Daoy (cell line): ENCODE data around the gene TBC1D22A. TPM values are rescaled to one million over a fixed set of nuclear protein-coding genes. Genes with fewer than 3 reads are reported as not detected.

Source experiments
- DNase-seq: peaks from one replicate; pipeline ENCODE4 v3.0.0-alpha.2; 2015; ENCODE audit warnings: low read depth
- total RNA-seq: library from RNA; depleted of rRNA; stranded (reverse); fragments of >200 nt; shearing (Covaris generic); gene quantifications from 2 replicates; pipeline ENCODE4 v1.2.3, GENCODE V29; 2014

The TBC1D22A gene
- total RNA-seq, 1 experiment from 2014 or later, result 8.7 TPM

DNA sequence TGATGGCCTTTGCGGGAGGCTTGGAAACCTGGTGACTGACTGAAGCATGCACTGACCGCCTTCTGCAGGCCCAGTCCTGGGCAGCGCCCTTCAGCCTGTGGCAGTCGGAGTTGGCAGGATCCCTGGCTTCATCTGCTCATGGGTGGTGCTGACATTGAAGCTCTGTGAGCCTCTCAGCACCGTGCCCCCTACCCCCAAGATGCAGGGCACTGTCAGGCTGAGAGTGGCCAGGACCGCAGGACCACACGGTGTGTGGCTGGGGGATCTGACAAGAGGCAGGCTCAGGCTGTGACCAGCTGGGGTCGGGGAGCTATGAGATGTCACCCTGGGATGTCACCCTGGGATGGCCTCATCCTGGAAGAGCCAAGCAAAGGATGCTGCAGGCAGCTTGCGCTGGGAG lies 32.7 kb downstream of the TBC1D22A start:
- no peak for DNase-seq

DNA sequence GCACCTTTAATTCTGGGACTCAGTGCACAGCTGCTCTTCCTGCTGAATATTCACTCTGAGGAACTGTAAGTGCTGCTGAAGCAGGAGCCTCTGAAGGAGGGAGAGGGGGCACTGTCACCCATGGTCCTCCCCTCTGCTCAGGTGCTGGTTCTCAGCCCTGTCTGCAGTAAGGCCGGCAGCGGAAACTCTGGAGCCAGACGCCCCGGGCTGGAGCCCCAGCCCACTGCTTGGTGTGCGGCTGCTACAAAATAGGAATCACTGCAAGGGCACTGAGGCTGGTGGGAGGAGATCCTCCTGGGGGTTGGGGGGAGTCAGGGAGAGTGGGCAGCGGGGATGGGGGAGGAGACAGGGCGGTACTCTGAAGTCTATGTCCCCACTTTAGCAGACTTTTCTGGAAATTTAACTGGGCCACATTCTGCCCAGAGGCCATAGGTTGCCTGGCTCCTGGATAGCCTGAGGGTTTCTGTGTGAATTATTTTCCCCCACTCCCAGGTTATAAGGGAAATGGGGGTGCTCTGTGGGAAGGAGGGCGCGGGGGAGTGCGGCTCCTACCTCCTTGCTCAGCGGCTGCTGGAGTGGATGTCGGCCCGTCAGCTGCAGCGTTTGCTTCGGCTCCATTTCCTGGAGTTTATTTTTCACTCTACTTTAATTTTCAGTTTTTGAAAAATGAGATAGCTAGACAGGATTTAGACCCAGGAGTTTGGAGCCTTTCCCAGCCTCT lies 33.6 kb downstream of the TBC1D22A start:
- no peak for DNase-seq

DNA sequence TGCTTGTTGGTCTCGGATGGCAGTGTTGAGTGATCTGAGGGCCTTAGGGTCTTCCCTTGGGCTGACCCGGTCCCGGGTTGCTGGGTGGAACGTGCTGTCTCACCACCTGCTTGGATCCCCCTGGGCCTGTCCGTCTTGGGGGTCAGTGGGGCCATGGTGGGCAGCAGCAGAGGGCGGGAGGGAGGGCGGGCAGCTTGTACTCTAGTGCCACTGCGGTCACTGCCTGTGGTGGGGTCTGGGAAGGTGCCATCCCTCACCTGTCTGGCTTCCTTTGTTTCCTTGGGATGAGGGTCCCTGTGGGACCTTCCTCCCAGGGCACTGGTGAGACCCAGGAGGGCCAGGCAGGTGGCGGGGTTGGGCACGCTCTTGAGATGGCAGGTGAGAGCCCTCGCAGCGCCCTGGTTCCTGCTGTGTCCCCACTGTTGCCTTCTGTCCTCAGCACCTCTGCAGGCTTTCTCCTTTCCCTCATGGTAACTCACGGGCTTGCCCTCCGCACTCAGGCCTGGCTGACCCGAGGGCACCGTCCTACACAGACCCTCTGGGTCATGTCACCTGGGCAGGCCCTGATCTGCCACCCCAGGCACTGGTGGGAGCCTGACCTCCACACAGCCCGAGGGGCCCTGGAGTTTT lies 34.2 kb downstream of the TBC1D22A start:
- DNase-seq, result no peak

DNA sequence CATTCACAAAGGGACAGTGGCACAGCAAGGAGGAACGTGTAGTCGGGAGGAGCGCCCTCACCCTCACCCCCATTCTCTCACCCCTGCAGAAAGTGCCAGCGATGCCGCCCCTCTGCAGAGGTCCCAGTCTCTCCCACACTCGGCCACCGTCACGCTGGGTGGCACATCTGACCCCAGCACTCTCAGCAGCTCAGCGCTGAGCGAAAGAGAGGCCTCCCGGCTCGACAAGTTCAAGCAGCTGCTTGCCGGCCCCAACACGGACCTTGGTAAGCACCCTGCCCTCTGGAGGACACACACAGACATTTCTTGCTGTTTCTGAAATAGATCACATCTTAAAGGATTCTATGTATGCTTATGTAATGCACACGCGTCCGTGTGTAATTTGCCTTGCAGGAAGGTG lies 34.9 kb downstream of the TBC1D22A start:
- no peak for DNase-seq

DNA sequence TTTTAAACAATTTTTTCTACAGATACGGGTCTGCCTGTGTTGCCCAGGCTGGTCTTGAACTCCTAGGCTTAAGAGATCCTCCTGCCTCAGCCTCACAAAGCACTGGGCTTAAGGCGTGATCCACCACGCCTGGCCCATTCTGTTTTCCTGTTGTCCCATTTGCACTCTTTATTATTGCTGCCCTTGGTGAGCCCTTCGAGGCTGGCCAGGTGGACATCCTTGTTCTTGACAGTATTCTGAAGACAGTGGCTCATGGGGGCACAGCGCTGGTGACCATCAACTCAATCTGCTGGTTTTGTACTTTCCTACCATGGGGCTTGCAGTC lies 35.6 kb downstream of the TBC1D22A start:
- no peak for DNase-seq

DNA sequence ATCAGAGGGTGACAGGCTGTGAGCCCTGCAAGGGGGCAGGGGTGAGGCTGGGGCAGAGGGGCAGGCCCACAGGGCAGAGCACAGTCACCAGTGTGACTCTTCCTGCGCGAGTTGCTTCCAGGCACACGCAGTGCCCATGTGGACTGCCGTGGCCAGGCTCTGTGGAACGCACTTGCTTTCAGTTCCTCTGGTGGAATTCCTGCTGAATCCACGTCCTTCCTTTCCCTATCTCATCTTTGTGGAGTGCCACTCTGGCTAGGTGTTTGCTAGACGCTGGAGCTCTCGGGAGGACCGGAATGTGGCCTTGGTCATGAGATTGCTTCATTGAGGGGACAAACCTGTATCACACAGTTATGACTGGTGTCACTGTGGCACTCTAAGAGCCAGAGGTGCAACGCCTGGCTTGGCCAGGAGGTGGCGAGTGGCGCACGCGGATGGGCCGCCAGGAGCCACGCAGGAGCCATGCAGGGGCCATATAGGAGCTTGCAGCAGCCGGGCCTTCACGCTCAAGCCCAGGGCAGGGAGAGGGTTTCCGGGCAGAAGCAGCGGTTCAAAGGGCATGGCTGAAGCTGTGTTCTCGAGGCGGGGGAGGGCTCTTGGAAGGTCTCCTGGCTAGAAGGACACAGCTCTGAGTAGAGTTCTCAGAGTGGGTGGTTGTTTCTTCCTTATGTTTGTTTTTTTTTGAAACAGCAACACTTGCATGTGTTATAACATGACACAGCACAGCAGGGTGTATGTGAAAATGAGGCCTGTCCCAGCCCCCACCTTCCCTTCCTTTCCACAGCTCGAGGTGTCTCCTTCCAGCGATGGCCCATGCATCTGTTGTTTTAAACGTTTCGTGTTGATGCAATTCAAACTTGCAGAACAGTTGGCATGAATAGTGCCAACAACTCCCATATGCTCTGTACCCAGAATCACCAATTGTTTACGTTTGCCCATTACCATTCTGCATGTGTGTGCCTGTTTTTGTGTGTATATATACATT lies 36.2 kb downstream of the TBC1D22A start:
- DNase-seq, result peak; percentile 73

DNA sequence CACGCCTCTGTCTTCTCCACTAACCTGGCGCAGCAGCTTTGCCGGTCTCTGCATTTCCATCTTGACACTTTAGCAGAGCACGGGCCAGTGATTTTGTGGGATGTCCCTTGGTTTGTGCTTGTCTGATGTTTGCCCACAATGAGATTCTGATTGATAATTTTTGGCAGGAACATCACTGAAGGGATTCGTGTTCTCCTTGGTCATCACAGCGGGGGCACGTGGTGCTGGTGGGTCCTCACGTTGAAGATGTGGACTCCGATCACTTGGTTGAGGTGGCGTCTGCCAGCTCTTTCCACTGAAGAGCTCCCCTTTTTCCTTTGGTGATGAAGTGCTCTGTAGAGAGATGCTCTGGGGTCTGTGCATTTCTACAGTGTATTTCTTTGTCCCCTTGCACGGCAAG lies 37.2 kb downstream of the TBC1D22A start:
- no peak for DNase-seq

DNA sequence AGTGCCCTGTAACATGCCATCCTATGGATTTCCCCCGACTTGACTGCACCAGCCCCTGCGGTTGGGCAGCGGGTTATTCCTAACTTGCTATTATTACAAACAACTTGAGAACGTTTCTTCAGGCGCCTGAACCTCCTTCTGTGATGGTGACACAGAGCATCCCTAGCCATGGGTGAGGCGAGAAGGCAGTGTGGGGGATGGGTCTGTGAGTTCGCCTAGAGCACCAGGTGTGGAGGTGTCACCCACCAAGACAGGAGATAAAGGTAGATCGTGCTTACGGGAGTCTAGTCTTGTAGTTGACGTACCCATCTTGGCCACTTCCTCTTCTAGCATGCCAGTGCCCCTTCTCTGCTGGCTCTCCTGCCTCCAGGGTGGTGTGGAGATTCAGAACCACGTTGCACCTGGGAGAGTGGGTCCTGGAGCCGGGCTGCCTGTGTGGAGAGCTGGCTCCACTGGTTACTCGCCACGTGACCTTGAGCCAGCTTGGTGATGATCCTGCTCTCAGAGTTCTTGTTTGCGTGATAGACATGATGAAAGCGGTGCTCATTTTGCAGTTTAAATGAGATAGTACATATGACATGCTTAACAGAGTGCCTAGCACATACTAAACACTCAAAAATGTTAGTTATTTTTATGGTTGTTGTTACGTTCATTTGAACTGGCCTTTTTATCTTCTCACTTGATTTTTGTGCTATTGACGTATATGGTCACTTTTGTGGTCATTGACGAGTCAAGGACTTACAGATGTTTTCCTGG lies 37.8 kb downstream of the TBC1D22A start:
- DNase-seq, result no peak

DNA sequence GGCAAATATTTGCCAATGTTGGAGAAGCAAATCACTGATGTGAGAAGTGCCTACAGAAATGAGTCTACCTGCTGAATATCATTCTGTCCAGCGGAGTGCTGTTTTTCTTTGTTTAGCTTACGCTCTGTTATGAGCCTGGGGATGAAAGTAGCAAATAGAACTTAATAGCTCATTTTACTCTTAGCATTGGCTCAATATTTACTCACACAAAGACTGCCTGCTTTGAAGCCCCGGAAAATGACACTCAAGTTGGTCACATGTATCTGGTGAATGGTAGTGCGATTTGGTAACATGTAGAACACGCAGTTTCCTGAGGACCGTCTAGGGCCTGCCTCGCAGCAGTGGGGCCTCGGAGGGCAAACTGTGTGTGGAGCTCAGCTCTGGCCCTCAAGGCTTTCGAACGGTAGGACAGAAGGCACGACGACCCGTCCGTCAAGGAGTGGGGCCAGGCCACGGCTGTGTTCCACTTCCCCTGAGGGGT lies 38.9 kb downstream of the TBC1D22A start:
- DNase-seq, result no peak

DNA sequence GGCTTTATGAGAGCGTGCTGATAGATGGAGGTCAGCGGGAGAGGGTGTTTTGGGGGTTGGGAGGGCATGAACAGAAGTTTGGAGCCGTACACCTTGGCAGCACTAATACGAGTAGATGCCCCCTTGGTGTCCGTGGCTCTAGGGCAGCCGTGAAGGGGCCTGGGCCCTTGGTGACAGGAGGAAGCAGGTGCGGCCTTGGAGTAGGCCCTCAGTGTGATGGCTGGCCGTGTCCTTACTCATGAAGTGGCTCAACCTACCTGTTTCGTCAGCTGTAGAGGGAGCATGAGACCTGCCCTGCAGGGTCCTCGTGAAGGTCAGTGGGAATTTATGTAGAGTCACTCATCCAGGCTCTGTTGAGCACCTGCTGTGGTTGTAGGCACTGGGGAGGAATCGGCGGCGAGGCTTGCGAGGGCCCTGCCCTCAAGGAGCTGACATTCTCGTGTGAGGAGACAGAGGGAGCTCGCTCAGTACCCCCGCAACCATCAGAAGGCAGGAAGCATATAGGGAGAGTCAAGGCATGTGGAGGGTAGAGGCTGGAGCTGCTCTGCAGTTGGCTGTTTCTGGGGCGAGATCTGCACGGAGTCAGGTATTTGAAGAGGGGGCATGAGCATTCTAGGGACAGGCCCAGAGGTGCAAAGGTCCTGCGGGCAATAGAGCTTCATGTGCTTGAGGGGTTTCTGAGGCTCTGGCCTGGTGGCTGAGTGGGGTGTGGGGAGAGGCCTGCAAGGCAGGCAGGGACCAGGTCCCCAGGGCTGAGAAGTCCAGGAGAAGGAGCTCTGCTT lies 39.6 kb downstream of the TBC1D22A start:
- DNase-seq, result no peak

DNA sequence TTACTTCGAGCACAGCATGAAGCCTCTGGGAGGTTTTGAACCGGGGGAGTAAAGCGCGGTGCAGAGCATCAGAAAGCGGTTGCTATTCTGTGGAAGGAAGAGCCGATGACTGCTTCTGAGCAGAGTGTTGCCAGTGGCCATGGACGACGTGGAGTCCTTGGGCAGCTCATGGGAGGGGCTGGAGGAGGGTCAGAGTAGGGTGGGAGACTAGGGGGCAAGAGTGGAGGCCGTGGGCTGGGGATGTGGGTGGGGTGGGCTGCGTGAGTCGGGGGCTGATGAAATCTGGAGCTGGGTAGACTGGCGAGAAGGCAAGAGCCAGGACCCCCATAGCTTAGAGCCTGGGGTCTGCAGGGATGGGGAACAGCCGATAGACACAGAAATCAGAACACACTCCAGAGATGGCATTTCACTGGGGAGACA lies 40.2 kb downstream of the TBC1D22A start:
- DNase-seq, result no peak

DNA sequence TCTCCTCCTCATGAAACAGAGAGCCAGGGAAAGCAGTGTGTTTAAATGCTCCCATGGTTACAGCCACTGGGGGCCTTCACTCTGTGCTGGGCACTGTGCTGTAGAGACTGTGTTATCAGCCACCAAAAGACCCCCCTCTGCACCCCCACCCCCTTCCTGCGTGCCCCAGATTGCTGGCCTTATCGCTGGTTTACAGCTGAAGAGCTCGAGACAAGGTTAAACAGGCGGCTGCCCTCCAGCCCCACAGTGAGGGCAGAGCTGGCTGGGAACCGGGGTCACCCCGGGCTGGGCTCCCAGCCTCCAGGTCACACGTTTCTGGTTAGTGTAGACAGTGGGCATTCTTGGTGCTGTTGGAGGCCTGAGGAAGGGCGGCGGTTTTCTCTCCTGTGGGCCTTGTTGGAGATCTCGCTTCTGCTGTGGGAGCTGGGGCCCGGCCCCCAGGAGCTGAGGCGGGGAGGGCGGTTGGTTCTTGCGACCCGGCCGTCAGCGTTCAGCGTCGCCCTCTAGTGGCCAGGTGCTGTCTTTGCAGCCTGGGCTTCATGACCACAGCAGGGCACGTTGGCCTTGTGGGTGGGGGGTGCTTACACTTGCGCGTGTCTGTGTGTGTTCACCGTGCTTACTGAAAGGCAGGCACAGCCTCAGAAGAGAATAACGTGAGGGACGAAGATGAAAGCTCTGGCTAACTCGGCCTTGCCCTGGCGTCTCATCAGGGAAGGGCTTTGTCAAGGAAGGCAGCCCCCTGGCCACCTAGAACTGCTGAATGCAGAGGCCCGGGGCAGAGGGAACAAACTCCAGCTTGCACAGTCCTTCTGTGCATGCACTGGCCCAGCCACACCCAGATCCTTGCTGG lies 40.8 kb downstream of the TBC1D22A start:
- peak; percentile 52 for DNase-seq

DNA sequence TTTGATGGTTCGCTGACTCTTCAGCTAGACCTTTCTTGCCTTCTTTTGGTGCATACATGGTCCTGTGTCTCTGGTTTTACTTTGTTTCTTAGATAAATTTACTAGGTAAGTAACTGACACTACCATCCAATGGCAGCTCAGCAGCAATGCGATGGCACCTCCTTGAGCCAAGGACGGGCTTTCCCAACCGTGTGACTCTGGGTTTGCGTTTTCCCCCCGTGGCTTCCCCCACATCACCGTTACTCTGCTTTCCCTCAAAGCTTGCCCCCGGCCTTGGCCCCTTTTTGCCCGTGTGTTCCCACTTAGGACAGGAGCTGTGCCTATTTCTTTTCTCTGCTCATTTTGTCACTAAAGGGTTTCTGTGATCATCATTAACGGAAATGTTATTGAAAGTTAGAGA lies 41.5 kb downstream of the TBC1D22A start:
- DNase-seq, result no peak

DNA sequence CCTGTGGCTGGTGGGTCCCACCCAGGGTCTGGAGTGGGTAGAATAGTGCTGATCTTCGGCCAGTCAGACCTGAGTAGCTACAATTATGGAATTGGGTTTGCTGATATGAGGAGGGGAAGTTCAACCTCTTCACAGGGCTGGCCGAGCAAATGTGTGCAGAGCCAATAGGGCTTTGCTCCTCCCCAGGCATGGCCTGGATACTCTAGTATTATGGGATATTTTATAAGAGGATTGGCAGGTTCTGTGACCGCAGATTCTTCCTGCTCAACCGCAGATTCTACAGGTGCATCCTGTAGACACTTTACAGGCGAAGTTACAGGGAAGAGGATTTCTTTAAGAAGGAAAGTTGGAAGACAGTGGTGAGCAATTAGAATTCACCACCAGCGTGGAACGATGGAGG lies 44.3 kb downstream of the TBC1D22A start:
- no peak for DNase-seq

DNA sequence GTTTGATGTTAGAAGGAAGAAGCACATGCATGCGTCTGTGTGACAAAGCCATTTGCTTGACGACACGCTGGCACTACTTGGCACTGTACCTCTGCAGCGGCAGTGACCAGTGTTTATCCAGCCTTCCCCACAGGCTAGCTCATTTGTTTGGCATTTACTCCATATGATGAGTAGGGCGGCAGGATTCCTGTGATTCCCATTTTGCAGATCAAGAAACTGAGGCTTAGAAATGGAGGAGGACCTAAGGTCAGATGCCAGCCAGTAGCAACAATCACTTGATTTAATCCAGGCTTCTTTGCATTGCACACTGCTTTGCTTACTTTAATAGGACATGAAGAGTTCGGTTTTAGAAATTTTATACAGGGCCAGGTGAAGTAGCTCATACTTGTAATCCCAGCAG lies 45.0 kb downstream of the TBC1D22A start:
- no peak for DNase-seq

DNA sequence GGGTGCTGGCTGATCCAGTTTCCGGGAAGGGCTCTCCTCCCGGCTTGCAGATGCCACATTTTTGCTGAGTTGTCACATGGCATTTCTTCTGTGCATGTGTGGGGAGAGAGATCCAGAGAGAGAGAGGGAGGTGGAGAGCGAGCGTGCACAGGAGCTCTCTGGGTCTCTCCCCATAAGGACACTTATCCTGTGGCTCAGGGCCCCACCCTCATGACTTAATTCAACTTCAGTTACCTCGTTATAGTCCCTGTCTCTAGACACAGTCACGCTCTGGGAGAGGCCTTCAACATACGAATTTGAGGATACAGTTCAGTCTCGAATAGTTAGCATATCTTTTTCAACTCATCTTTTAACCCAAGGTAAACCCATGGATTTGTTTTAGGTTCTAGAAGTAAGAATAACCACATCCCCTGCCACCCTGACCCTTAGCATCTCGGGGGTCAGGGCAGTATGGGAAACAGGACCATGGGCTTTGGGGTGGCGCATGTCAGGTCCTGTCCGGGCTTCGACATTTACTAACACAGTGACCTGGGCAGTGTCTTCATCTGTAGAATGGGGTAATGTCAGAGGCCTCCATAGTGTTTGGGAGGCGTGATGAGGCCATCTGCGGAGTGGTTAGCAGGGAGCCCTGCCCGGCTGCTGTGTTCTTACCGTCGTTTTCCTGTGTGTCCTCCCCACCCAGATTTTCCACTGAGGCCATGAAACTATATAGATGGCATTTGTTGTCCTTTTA lies 46.9 kb downstream of the TBC1D22A start:
- no peak for DNase-seq

DNA sequence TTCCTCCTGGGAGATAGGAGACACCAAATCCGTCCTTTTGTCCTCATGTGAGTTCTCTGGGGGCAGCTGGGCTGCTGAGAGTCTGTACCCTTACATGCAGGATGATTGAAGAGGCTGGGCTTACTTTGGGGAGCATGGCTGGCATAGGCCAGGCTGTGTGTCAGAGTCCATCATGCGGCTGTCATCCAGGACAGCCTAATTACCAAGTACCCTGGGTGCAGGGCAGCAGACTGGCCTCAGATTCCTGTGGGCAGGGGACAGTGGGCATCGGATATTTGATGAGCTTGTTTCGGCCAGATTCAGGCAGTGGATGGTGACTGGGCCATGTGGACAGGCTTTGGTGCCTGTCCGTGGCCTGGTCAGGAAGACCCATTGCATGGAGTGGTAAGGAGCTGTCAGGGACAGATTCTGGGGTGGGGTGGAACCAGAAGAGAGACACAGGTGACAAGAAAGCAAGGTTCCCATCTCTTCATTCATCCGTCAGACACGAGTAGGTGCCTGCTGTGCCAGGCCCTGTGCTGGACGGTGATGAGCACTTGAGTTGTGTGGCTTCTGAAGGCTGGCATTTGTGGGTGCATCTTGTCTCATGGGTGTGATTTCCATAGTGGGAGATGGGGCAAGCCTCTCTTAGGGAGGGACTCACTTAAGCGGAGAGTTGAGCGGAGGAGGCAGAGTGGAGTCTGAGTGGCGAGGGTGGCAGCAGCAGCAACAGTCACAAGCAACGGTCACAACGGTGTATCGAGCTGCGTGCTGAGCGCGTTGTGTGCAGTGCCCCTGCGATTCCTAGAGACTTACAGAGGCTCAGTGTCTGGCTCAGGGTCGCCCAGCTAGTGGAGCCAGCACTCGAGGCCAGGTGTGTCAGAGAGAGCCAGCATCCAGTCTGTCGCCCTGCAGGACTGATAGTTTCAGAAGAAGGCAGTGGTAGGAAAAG lies 48.7 kb downstream of the TBC1D22A start:
- no peak for DNase-seq

DNA sequence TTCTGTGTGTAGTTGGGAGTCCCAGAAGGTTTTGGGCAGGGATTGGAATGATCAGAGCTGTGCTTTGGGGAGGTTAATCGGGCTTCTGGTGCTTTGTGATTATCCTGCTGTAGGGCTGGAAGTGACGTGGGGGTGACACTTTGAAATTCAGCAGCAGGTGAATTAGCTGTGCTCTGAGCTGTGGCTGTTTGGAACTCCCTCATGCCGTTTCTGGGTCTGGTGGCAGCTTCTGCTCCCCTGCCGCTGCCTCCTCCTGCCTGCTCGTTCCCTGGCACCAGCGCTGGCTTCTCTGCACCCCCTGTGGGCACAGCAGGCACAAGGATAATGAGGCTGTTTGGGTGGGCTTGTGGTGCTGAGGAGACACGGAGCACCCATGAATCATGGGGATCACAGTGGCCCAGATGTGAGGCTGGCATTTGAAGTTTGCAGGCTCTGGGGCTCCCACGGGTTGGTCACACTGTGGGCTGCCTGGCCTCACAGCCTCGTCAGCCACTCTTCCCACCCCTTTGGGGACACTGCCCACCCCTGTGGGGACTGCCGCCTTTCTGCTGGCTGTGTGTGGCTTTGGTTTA lies 49.7 kb downstream of the TBC1D22A start:
- no peak for DNase-seq
